Measurements from ENCODE around the gene COL23A1. TPM values are rescaled to one million over a fixed set of nuclear protein-coding genes. Genes with fewer than 3 reads are reported as not detected.

COL23A1 gene
- total RNA-seq, 1 donor from 2014 or later = 2.9 TPM

DNA sequence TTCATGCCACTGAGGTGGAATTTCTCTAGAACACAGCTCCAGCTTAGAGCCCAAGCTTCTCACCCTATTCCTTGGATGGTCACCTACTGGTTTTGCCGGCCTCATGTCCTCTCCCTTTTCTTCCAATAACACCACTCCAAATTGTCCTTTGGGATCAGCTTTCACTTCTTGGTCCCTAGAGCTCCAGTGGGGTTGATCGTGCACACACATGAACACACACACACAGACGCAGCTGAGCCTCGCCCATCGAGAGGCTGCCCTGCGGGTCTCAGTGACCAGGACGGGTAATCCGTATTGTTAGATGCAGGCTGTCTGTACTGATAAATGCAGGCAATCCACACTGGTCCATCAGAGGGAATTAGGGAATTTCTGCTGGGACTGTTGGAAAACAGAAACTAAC, 6.9 kb downstream of the COL23A1 start:
- Mint-ChIP-seq H3K36me3 (ENCODE audit: unreplicated experiment) (no peaks in the 10 kb centered on the region), H3K9me3 (ENCODE audit: unreplicated experiment) (no peaks in the 10 kb centered on the region), H3K4me1 (ENCODE audit: low read depth, unreplicated experiment) (no peaks in the 10 kb centered on the region), H3K27ac (ENCODE audit: unreplicated experiment) (no peak overlapping the region), H3K4me3 (ENCODE audit: unreplicated experiment) (no peak overlapping the region), H3K27me3 (ENCODE audit: unreplicated experiment) (peaks cover under 1% of the 10 kb centered on the region)
- DNase-seq = no peak
- TF ChIP-seq, protein P1, sequence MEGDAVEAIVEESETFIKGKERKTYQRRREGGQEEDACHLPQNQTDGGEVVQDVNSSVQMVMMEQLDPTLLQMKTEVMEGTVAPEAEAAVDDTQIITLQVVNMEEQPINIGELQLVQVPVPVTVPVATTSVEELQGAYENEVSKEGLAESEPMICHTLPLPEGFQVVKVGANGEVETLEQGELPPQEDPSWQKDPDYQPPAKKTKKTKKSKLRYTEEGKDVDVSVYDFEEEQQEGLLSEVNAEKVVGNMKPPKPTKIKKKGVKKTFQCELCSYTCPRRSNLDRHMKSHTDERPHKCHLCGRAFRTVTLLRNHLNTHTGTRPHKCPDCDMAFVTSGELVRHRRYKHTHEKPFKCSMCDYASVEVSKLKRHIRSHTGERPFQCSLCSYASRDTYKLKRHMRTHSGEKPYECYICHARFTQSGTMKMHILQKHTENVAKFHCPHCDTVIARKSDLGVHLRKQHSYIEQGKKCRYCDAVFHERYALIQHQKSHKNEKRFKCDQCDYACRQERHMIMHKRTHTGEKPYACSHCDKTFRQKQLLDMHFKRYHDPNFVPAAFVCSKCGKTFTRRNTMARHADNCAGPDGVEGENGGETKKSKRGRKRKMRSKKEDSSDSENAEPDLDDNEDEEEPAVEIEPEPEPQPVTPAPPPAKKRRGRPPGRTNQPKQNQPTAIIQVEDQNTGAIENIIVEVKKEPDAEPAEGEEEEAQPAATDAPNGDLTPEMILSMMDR (IDR thresholded peaks at IDR 0.05; ENCODE audit: partially characterized antibody, unreplicated experiment) = no peak

DNA sequence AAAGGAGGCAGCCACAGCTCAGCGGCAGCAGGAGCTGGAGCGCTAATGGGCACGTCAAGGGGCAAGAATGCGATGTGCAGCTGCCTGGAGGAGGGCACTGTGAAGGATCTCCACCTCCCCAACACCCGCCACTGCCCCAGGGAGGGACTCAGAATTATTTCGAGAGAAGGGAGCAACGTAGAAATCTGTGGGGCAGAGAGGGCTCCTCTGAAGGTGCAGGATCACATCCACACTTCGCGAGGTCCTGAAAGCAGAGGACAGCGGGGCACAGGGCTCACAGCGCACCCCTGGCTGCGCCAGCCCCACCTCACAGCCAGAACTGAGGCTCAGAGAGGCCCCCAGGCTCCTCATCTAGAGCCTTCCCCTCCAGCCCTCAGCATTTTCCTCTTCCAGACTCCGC, 7.9 kb downstream of the COL23A1 start:
- no peak overlapping the region for H3K4me3 Mint-ChIP-seq (ENCODE audit: unreplicated experiment)
- no peaks in the 10 kb centered on the region for H3K4me1 Mint-ChIP-seq (ENCODE audit: low read depth, unreplicated experiment)
- peaks cover 3% of the 10 kb centered on the region for H3K27me3 Mint-ChIP-seq (ENCODE audit: unreplicated experiment)
- peaks cover 1% of the 10 kb centered on the region for H3K9me3 Mint-ChIP-seq (ENCODE audit: unreplicated experiment)
- TF ChIP-seq, protein P1 (IDR thresholded peaks at IDR 0.05; ENCODE audit: partially characterized antibody, unreplicated experiment) = no peak
- no peak for DNase-seq
- H3K27ac Mint-ChIP-seq (ENCODE audit: unreplicated experiment) = no peak overlapping the region
- no peaks in the 10 kb centered on the region for H3K36me3 Mint-ChIP-seq (ENCODE audit: unreplicated experiment)

DNA sequence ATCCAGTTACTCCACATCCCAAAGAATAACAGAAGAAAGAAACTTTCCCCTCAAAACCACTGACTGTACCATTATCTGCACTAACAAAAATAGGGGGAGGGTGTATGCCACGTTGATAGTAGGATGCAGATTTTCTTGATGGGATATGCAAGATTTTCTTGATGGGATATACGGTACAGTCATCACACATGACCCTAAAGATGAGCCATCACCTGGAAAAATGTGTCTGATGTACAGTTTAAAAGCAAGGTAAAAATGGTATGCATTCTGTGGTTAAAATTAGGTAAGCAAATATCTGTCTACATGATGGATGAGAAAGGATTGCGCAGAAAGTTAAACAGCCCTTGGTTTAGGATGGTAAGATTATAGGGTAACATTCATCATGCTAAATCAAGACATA, 8.6 kb downstream of the COL23A1 start:
- Mint-ChIP-seq H3K4me3 (ENCODE audit: unreplicated experiment) (no peak overlapping the region), H3K27ac (ENCODE audit: unreplicated experiment) (no peak overlapping the region), H3K36me3 (ENCODE audit: unreplicated experiment) (no peaks in the 10 kb centered on the region), H3K27me3 (ENCODE audit: unreplicated experiment) (peaks cover 3% of the 10 kb centered on the region), H3K4me1 (ENCODE audit: low read depth, unreplicated experiment) (no peaks in the 10 kb centered on the region), H3K9me3 (ENCODE audit: unreplicated experiment) (peaks cover 1% of the 10 kb centered on the region)
- DNase-seq = no peak
- TF ChIP-seq, protein P1 (IDR thresholded peaks at IDR 0.05; ENCODE audit: partially characterized antibody, unreplicated experiment) = no peak

DNA sequence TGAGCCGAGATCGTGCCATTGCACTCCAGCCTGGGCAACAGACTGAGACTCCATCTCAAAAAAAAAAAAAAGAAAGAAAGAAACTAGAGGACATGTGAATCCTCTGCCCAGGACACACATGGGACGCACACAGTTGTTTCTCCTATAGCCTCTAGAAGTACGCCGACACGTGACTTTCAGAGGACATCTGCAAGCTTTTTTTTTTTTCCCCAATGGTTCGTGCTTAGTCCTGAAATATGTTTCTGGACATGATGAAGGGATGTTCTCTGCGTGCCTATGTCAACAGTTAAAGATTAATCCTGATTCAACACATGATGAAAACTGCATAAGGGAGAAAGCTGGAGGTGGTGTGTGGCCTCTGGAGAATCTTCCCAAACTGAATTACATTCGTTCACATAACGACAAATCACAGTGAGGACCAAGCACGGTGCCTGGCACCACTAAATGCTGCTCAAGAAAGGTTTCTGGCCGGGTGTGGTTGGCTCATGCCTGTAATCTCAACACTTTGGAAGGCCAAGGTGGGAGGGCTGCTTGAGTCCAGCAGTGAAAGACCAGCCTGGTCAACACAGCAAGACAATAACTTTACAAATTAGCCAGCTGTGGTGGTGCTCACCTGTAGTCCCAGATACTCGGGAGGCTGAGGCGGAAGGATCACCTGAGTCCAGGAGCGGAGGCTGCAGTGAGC, 9.8 kb downstream of the COL23A1 start:
- Mint-ChIP-seq H3K27ac (ENCODE audit: unreplicated experiment) (no peak overlapping the region), H3K4me3 (ENCODE audit: unreplicated experiment) (no peak overlapping the region), H3K9me3 (ENCODE audit: unreplicated experiment) (peaks cover 1% of the 10 kb centered on the region), H3K27me3 (ENCODE audit: unreplicated experiment) (peaks cover 7% of the 10 kb centered on the region), H3K36me3 (ENCODE audit: unreplicated experiment) (no peaks in the 10 kb centered on the region), H3K4me1 (ENCODE audit: low read depth, unreplicated experiment) (no peaks in the 10 kb centered on the region)
- TF ChIP-seq, protein P1 (IDR thresholded peaks at IDR 0.05; ENCODE audit: partially characterized antibody, unreplicated experiment) = no peak
- DNase-seq = no peak

DNA sequence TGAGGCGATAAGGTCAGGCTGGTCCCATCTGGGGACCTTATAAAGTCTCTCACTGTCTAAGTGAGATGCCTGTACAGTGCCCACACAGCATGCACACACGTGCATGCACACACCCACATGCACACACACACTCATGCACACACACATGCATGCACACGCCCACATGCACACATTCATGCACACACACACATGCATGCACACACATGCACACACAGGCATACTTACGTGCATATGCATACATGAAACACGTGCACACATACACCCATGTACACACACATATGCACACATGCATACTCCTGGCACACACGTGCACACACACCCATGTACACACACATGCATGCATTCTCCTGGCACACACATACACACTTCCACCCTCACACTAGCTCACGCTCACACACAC, 12.2 kb downstream of the COL23A1 start:
- no peak for DNase-seq
- peaks cover 1% of the 10 kb centered on the region for H3K9me3 Mint-ChIP-seq (ENCODE audit: unreplicated experiment)
- no peaks in the 10 kb centered on the region for H3K4me1 Mint-ChIP-seq (ENCODE audit: low read depth, unreplicated experiment)
- TF ChIP-seq, protein P1 (IDR thresholded peaks at IDR 0.05; ENCODE audit: partially characterized antibody, unreplicated experiment) = no peak
- peaks cover 2% of the 10 kb centered on the region for H3K36me3 Mint-ChIP-seq (ENCODE audit: unreplicated experiment)
- peaks cover 7% of the 10 kb centered on the region for H3K27me3 Mint-ChIP-seq (ENCODE audit: unreplicated experiment)
- no peak overlapping the region for H3K27ac Mint-ChIP-seq (ENCODE audit: unreplicated experiment)
- H3K4me3 Mint-ChIP-seq (ENCODE audit: unreplicated experiment) = no peak overlapping the region

Data from glutamatergic neuron (in vitro differentiated cells).